Astrocyte (in vitro differentiated cells and primary cell): ENCODE data around the gene TP53AIP1. TPM values are rescaled to one million over a fixed set of nuclear protein-coding genes. Genes with fewer than 3 reads are reported as not detected.

ENCODE experiments used
- DNase-seq: peaks from one replicate; pipeline ENCODE4 v3.0.0-alpha.2; 2010; ENCODE audit warnings: low read depth
- FAIRE-seq: peaks from 2 replicates; lab custom pipeline; 2011; peaks lifted over from hg19 to GRCh38; lab: Jason Lieb, UNC
- H2AFZ ChIP-seq: 2 replicates; pipeline ENCODE4 v1.6.0; 2012; ENCODE audit warnings: low read depth, low read length, inconsistent platforms
- H3K27ac ChIP-seq: 2 replicates; pipeline ENCODE4 v1.5.1; 2011; ENCODE audit warnings: low read depth, low read length, inconsistent platforms
- H3K27me3 ChIP-seq: 2 replicates; pipeline ENCODE4 v1.6.0; 2011; ENCODE audit warnings: low read length, inconsistent platforms; ENCODE audit not compliant: insufficient read depth
- H3K36me3 ChIP-seq: 2 replicates; pipeline ENCODE4 v1.5.1; 2011; ENCODE audit warnings: low read length, inconsistent platforms; ENCODE audit not compliant: insufficient read depth
- H3K4me1 ChIP-seq: 2 replicates; pipeline ENCODE4 v1.5.1; 2011; ENCODE audit warnings: low read length, inconsistent platforms; ENCODE audit not compliant: insufficient read depth
- H3K4me2 ChIP-seq: 2 replicates; pipeline ENCODE4 v1.6.0; 2012; ENCODE audit warnings: low read length, inconsistent platforms
- H3K4me3 ChIP-seq: 2 replicates; pipeline ENCODE4 v1.5.1; 2011; ENCODE audit warnings: low read depth, mild to moderate bottlenecking, low read length, inconsistent platforms; ENCODE audit not compliant: insufficient read depth
- H3K79me2 ChIP-seq: 2 replicates; pipeline ENCODE4 v1.6.0; 2012; ENCODE audit warnings: mild to moderate bottlenecking, low read length, inconsistent platforms; ENCODE audit not compliant: insufficient read depth
- H3K9ac ChIP-seq: 2 replicates; pipeline ENCODE4 v1.6.0; 2012; ENCODE audit warnings: mild to moderate bottlenecking, low read length, inconsistent platforms
- H3K9me3 ChIP-seq: 2 replicates; pipeline ENCODE4 v1.5.1; 2012; ENCODE audit warnings: low read depth, mild to moderate bottlenecking, low read length, inconsistent platforms; ENCODE audit not compliant: insufficient read depth
- H4K20me1 ChIP-seq: 2 replicates; pipeline ENCODE4 v1.6.0; 2012; ENCODE audit warnings: low read length, inconsistent platforms; ENCODE audit not compliant: insufficient read depth
- H3K27ac Mint-ChIP-seq: one replicate; pipeline ENCODE4 v1.8.0; 2021; ENCODE audit warnings: mild to moderate bottlenecking, mixed read lengths; ENCODE audit not compliant: unreplicated experiment
- H3K27me3 Mint-ChIP-seq: one replicate; pipeline ENCODE4 v1.8.0; 2021; ENCODE audit warnings: low read depth, mixed read lengths; ENCODE audit not compliant: unreplicated experiment
- H3K36me3 Mint-ChIP-seq: one replicate; pipeline ENCODE4 v1.8.0; 2021; ENCODE audit warnings: low read depth, mixed read lengths; ENCODE audit not compliant: unreplicated experiment
- H3K4me1 Mint-ChIP-seq: one replicate; pipeline ENCODE4 v1.8.0; 2021; ENCODE audit warnings: low read depth, mixed read lengths; ENCODE audit not compliant: unreplicated experiment
- H3K4me3 Mint-ChIP-seq: one replicate; pipeline ENCODE4 v1.8.0; 2021; ENCODE audit warnings: mild to moderate bottlenecking, moderate library complexity, mixed read lengths; ENCODE audit not compliant: unreplicated experiment
- H3K9me3 Mint-ChIP-seq: one replicate; pipeline ENCODE4 v1.8.0; 2021; ENCODE audit warnings: mild to moderate bottlenecking, mixed read lengths; ENCODE audit not compliant: unreplicated experiment
- CTCF ChIP-seq: IDR thresholded peaks from 2 replicates; pipeline ENCODE4 v1.5.1; 2011; ENCODE audit warnings: low read depth, mild to moderate bottlenecking, inconsistent platforms, low read length, moderate library complexity; ENCODE audit not compliant: insufficient read depth
- EZH2 ChIP-seq: IDR thresholded peaks from 2 replicates; pipeline ENCODE4 v1.6.1; 2012; ENCODE audit warnings: mild to moderate bottlenecking, low read length, inconsistent platforms; ENCODE audit not compliant: insufficient read depth
- total RNA-seq: library from RNA; stranded (reverse); gene quantifications from 2 replicates; pipeline ENCODE4 v1.2.1, GENCODE V29; 2021

TP53AIP1 gene
- total RNA-seq, 1 donor from 2014 or later, result 0.20 TPM

- FAIRE-seq (no peak), DNase-seq (peak; percentile 75)
- Histone ChIP-seq H4K20me1 (no peaks in the 10 kb centered on the region), H3K9ac (no peak overlapping the region), H3K9me3 (no peaks in the 10 kb centered on the region), H3K36me3 (no peaks in the 10 kb centered on the region), H3K27me3 (no peaks in the 10 kb centered on the region), H3K27ac (no peak overlapping the region), H2AFZ (peak overlapping the region; percentile 3), H3K79me2 (no peaks in the 10 kb centered on the region), H3K4me1 (peaks cover 25% of the 10 kb centered on the region), H3K4me2 (peak overlapping the region; percentile 82), H3K4me3 (no peak overlapping the region)
- TF ChIP-seq CTCF (no peak), EZH2 (no peak)
- Mint-ChIP-seq H3K4me3 (peak overlapping the region; percentile 40), H3K36me3 (peaks cover 3% of the 10 kb centered on the region), H3K27me3 (peaks cover 21% of the 10 kb centered on the region), H3K4me1 (peaks cover 36% of the 10 kb centered on the region), H3K9me3 (no peaks in the 10 kb centered on the region), H3K27ac (peak overlapping the region; percentile 81)
These were observed 40.1 kb downstream of the TP53AIP1 start for GRCh38 chr11:128902515-128903066.

- Histone ChIP-seq H4K20me1 (no peaks in the 10 kb centered on the region), H3K36me3 (no peaks in the 10 kb centered on the region), H3K4me3 (no peak overlapping the region), H3K27me3 (no peaks in the 10 kb centered on the region), H3K4me1 (peaks cover 25% of the 10 kb centered on the region), H3K9ac (no peak overlapping the region), H3K4me2 (peak overlapping the region; percentile 82), H3K27ac (no peak overlapping the region), H3K79me2 (no peaks in the 10 kb centered on the region), H3K9me3 (no peaks in the 10 kb centered on the region), H2AFZ (peak overlapping the region; percentile 3)
- Mint-ChIP-seq H3K36me3 (peaks cover 3% of the 10 kb centered on the region), H3K9me3 (no peaks in the 10 kb centered on the region), H3K27me3 (peaks cover 25% of the 10 kb centered on the region), H3K4me1 (peaks cover 36% of the 10 kb centered on the region), H3K27ac (peak overlapping the region; percentile 81), H3K4me3 (peak overlapping the region; percentile 50)
- TF ChIP-seq EZH2 (no peak), CTCF (no peak)
- no peak for FAIRE-seq
- no peak for DNase-seq
These were observed 40.8 kb downstream of the TP53AIP1 start for GRCh38 chr11:128901653-128902514.
